ENCODE data around the gene MASTL.
A peak's percentile ranks its signal among the peaks of the same experiment; 100 is the strongest.
"Not testable (repeated sequence)": the region's sequence is repeated elsewhere in the genome, so short reads cannot be mapped to it uniquely, and the experiment has no call there.

MASTL gene

DNA sequence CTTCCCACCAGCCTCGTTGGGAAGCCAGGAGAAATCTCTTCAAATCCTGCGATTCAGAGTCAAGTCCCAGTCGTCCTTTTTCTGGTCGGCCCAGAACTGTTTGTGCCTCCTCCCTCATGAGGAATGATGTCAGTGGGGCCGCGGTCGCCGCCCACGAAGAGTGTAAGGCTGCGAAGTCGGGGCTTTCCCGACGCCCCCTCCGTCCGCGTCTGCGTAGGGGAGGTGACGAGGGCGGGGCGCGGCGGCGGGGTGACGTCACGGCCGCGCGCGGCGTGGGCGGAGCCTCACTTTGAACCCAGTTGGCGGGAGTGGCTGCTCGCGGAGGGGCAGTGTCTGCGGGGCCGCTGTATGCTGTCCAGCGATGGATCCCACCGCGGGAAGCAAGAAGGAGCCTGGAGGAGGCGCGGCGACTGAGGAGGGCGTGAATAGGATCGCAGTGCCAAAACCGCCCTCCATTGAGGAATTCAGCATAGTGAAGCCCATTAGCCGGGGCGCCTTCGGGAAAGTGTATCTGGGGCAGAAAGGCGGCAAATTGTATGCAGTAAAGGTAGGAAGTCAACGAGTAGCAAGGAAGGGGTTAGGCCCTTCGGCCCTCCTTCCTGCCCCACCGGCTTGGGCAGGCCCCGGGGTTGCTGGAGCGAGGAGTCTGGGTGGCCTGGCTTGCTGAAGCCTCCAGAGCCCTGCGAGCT is at the start of gene MASTL:
Gene MASTL, plus strand, starts transcription at position 287 of the 689 bp plus-strand sequence. Its CDS starts 75 bp downstream, at position 362.
- DNase-seq, result peak; percentile 76

DNA sequence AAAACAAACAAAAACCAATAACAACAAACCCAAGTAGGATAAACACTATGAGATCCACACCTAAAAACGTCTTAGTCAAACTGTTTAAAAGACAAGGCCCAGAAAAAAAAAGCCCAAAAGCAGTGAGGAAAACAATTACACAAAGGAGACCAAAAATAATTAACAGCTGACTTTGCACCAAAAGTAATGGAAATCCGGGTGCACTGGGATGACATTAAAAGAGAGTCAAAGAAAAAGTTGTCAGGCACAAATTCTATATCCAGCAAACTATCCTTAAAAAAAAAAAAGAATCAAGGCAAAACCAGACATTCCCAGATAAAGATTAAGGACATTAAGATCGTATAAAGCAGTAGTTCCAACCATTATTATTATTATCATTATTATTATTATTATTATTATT is 47.0 kb upstream of the MASTL start:
- DNase-seq, result no peak

DNA sequence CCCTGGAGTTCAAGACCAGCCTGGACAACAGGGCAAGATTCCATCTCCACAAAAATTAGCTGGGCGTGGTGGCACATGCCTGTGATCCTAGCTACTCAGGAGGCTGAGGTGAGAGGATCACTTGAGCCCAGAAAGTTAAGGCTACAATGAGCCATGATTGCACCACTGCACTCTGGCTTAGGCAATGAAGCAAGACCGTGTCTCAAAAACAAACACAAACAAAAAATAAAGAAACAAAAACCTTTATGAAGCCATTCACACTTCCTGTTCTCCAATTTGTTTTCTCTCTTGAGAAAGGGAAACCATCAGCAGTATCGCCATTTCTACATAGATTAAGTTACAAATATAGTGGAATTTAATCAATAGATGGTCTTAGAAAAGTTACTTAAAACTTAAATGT is 20.8 kb upstream of the MASTL start:
- DNase-seq, result no peak

DNA sequence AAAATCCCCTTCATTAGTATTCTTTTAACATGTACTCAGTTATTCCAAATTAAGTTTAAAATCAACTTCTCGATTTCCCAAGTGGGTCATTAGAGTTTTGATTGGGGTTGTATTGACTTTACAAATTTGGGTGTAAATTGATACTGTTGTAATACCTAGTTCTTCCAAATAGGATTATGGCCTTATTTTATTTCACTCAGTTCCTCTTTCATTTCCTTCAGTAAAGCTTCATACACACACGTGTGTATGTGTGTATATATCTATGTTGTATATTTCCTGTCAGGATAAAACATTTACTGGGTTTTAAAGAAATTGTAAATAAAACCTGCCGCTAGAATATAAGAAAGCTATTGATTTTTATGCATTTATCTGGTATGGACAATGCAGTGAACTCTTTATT is 16.9 kb upstream of the MASTL start:
- DNase-seq, result no peak

GRCh38 chr10:27143686-27144085 is 11.5 kb upstream of the MASTL start:
- DNase-seq, result no peak

DNA sequence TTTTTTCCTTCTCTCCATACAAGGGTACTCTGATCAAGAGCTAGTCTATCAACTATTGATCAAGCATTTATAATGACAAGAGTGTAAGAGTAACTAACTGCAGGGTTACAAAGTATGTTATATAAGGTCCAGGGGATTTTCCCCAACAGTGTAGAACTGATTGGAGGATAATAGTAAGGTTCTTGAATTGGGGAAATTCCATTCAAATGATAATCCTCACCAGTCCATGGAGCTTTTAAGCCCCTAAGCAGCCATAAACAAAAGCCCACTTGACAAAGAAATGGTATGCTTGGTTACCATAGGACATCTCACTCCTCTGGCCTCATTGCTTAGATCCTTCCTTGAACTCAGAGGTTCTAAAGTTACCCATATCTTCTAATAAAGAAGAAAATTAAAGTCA is 9.2 kb upstream of the MASTL start:
- DNase-seq, result no peak

DNA sequence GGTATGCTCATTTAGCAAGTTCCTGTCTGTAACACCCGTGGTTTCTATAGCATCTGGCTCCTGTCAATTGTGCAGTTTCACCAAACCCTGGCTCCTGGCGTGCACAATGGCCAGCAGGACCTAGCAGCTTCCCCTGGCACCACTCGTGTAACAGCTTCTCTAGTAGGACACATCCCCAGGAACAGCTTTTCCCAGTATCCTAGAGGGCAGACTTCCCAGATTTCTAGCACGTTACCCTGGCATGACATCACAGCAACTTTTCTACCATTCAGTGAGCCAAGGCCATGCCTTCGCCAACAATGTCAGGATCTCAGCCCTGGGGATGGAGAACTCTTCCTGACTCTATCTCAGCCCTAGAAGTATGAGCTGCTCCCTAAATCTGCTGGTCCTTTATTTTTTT is 7.5 kb upstream of the MASTL start:
- DNase-seq, result no peak

- DNase-seq, result no peak
These were observed 4.9 kb upstream of the MASTL start for GRCh38 chr10:27150261-27150660.

DNA sequence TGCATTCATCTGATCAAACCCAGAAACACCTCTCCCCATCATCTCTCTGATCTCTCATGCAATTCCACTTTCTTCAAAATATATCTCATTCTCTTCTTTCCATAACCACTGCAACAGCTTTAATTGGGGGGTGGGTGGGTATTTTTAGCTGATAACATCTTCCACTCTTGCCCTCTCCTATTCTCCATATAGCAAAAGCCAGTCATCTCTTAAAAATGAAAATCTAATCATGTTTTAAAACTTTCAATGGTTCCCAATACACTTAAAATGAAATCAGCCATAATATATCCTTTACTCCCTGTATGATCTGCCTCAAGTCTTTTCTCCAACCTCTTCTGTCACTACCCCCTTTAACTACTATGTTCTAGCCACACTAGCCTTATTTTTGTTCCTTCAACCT is 2.5 kb upstream of the MASTL start:
- no peak for DNase-seq

DNA sequence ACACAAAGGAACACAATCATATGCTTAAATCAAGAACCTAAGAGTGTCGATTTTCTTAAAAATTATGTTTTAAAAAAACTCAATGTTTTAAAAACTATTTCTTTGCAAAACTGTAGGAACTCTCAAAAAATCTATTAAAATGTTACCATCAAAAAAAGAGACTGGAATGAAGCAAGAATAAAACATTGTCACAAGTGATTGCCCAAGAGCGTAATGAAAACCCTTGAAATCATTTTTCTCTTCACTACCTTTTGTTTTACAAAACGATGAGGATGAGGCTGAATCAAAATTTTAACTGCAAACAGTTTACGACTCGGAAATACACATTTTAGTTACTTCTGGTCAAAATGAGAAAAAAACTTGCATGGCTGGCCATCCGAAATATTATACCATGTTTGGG is 1.8 kb upstream of the MASTL start:
- DNase-seq, result no peak

DNA sequence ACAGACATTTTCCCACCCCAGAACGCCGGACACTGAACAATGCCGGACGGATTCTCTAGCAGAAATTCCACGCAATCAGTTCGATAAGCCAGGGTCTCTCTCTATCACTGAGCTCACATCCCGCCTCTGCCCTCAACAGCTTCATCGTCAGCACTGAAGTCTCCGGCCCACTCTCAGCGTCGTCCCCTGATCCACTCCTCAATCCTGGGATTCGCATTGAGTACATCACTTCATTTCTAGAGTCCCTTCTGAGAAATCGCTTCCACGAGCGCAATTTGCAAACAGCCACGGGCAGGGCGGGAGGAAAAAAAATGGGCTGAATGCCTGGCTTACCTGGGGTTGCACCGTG is 1.3 kb upstream of the MASTL start:
- DNase-seq, result no peak

GRCh38 chr10:27156566-27156965 is 1.4 kb downstream of the MASTL start:
- not testable (repeated sequence) for DNase-seq

DNA sequence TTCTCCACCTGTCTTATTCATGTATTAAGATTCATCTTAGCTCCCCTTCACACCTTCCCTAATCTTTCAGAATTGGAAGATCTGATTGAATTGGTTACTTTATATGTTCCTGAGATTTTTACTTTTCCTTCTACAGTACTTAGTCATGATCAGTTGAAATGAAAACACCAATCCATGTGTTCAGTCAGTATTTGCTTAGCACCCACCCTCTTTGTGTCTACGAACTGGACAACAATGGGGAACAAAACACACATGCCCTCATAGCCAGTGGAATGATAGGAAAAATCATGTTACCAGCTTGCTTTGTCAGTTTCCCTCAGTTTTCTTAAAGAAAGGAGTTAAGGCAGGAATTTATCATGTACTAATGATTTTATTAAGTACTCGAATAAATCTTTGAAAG is 2.0 kb downstream of the MASTL start:
- no peak for DNase-seq

DNA sequence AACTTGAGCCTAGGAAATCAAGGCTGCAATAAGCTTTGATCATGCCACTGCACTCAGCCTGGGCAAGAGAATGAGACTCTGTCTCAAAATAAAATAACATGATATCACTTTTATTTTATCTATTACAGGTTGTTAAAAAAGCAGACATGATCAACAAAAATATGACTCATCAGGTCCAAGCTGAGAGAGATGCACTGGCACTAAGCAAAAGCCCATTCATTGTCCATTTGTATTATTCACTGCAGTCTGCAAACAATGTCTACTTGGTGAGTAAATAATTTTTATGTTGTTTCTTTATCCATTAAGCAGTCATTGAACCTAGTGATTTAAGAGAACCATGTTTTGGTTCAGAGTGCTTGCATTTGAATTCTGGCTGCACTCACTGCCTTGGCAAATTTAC is 3.3 kb downstream of the MASTL start:
- no peak for DNase-seq

GRCh38 chr10:27169849-27170248 is 14.7 kb downstream of the MASTL start:
- DNase-seq, result no peak

- no peak for DNase-seq
These were observed 33.1 kb downstream of the MASTL start for GRCh38 chr10:27188259-27188658.

- DNase-seq, result no peak
These were observed 33.7 kb downstream of the MASTL start for GRCh38 chr10:27188897-27189296.

GRCh38 chr10:27190508-27190907 is 35.4 kb downstream of the MASTL start:
- DNase-seq, result no peak

DNA sequence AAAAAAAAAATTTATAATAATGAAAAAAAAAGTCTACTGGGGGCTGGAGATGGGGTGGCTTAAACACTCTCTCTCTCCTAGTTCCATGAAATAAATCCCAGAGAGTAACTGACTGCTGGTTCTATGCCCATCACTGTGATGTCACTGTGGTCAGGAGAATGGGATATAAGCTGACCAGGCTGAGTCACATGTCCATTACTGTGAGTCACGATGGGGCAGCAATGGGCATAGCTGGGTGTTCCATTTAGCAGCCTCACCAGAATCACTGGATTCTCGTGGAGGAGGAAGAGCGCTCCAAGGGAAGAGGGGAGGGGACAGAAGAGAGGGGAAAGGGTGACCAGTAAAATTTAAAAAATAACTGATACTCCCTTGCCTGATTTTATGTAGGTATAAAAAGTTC is 37.1 kb downstream of the MASTL start:
- no peak for DNase-seq

- no peak for DNase-seq
These were observed 42.9 kb downstream of the MASTL start for GRCh38 chr10:27197980-27198620.

- DNase-seq, result no peak
These were observed 48.7 kb downstream of the MASTL start for GRCh38 chr10:27203806-27204205.

GRCh38 chr10:27207350-27207749 is 52.2 kb downstream of the MASTL start:
- no peak for DNase-seq

- peak; percentile 2 for DNase-seq
These were observed 68.8 kb downstream of the MASTL start for GRCh38 chr10:27223964-27224363.

GRCh38 chr10:27225011-27225590 is 69.9 kb downstream of the MASTL start:
- DNase-seq, result peak; percentile 31
